A673 (cell line): ENCODE results near the gene LIME1.

Experiments
- EZH2 ChIP-seq: fragments of 200-600 bp; sonication (generic); IDR thresholded peaks from 2 replicates; pipeline ENCODE4 v1.6.1; 2017; ENCODE audit warnings: borderline replicate concordance, low read depth, mild to moderate bottlenecking, mixed read lengths, antibody characterized with exemption, low read length; ENCODE audit not compliant: poor library complexity, severe bottlenecking
- TF ChIP-seq, protein P1 (sequence below): fragments of 300-800, 200-600 bp; sonication (generic); conservative IDR thresholded peaks from 2 replicates; pipeline ENCODE4 v1.5.1; 2017; ENCODE audit warnings: low read depth, mild to moderate bottlenecking, antibody characterized with exemption, low read length, moderate library complexity, mixed read lengths

GRCh38 chr20:63782521-63782971 is 46.1 kb downstream of the LIME1 start:
- TF ChIP-seq, protein P1, sequence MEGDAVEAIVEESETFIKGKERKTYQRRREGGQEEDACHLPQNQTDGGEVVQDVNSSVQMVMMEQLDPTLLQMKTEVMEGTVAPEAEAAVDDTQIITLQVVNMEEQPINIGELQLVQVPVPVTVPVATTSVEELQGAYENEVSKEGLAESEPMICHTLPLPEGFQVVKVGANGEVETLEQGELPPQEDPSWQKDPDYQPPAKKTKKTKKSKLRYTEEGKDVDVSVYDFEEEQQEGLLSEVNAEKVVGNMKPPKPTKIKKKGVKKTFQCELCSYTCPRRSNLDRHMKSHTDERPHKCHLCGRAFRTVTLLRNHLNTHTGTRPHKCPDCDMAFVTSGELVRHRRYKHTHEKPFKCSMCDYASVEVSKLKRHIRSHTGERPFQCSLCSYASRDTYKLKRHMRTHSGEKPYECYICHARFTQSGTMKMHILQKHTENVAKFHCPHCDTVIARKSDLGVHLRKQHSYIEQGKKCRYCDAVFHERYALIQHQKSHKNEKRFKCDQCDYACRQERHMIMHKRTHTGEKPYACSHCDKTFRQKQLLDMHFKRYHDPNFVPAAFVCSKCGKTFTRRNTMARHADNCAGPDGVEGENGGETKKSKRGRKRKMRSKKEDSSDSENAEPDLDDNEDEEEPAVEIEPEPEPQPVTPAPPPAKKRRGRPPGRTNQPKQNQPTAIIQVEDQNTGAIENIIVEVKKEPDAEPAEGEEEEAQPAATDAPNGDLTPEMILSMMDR: no peak
- TF ChIP-seq EZH2: no peak
